HG03575 (cell line): ENCODE results near the gene XK.

ENCODE experiments used
- ATAC-seq: cut with Tn5 transposase; IDR thresholded peaks from one replicate; pipeline ENCODE4 v1.9.1; 2021; ENCODE audit not compliant: unreplicated experiment, insufficient number of reproducible peaks, low FRiP score; ENCODE audit errors: extremely low read depth

XK gene

DNA sequence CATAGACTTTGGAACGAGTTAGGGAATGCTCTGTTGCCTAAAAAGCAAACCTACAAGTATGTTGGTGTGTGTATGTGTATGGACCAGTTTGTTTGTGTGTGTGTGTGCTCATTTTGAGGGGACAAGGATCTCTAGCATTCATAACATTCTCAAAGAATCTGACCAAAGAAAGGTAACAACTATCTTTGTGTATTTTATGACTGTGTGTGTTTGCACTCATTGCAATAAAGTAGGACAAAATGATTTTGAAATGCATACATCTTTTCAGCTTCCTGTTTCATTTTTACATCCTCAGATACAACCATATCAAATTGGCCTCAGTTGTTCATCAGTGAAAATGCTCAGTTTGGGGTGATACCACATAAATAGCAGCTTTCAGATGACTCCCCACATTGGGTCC, 8.3 kb upstream of the XK start:
- no peak for ATAC-seq

DNA sequence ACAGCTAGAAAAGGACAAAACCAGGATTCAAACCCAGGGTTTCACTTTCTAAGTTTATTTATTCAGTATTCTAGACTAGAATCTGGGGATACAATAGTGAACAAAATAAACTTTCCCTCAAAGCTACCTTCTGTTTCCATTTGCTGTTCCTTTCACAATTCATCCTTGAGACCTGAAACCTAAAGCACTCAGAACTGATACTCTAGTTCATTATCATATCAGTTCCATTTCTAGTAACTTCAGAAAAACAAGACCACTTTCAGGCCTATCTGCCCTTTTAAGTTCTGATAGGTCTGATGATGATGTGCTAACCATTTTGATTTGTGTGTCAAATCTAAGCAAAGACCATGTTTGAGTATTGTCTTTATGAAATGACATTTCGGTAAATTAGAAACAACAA, 7.8 kb upstream of the XK start:
- ATAC-seq: no peak

DNA sequence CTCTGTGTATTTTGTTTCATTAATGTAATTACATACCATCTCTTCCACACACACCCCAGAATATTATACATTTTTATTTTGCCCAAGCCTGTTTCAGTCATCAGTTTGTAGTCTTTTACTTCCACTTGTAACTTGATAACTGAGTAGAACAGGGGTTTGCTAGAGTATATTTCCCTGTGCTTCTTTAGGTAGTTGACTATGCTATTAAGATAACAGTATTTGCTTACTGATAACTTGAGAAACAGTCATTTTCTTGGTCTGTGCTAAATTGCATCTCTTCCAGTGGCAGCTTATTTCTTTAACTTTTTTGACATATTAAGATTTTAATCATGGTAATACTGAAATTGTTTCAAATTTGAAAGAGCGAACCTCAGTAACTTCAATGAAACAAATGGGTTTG, 7.0 kb upstream of the XK start:
- ATAC-seq: no peak

DNA sequence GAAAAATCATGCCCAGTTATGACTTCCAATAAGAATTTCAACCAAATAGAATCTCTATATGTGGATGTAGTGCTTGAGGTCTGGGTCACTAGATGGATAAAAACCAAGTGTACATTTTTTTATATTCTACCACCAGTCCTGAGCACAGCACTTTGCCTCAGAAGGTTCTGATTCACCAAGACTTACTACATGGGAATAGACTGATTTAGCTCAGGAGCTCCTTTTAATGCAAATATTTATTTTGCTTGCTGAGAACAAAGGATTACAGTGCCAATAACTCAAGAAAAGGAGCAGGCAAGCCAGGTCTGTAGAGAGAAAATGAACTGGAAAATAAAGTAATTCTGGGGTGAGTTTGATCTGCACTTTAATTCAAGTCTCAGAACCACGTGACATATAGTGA, 6.4 kb upstream of the XK start:
- ATAC-seq: no peak

DNA sequence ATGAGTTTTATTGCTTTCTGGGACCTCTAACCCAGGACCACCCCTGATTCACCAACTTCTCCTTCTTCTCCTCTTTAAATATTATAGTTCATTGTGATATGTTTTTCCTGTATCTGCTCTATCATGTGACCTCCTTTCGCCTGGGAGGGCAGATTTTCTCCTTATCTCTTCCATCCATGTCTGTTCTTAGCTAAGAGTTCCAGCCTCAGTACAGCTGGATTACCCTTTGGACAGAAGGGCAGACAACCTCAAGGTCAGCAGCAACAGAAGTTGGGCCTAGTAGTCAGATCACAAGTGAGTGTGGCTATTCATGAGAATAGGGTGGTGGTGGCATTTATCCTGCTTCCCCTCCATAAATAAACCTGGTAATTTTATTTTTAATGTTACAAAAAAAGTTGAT, 5.7 kb upstream of the XK start:
- no peak for ATAC-seq

DNA sequence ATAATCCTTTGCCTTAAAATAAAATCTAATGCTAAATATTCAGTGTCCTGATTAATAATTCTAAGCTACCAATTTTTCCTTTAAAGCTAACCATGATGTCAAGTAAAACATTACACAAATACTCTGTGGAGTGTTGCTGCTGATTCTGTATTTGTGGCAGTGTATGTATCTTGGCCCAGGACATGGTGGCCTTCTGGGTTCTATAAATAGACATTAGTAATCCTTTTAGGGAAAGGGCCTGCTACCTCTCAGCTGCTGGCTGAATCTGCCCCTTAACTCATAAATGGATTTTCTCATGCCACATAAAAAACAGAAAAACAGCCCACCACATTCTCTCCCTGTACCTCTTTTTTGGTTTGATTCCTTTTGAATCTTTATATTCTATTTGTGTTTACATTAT, 1.2 kb upstream of the XK start:
- ATAC-seq: no peak

DNA sequence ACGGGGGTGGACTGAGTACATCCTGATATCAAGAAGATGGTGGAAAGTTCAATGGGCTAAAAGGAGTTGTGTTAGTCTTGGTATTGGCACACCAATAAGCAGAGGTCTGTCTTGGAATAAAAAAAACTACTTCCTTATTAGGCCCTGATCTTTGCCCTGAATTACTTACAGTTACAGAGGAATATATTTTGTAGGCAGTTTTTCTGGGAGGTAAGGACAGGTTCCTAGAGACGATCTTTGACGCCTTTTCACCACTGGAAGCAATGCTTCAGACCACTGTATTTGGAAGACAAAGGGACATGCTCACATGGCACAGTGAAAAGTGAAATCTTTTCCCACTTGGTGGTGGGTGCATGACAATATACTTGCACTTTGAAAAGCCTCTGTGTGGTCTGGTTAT, 618 bp upstream of the XK start:
- no peak for ATAC-seq

DNA sequence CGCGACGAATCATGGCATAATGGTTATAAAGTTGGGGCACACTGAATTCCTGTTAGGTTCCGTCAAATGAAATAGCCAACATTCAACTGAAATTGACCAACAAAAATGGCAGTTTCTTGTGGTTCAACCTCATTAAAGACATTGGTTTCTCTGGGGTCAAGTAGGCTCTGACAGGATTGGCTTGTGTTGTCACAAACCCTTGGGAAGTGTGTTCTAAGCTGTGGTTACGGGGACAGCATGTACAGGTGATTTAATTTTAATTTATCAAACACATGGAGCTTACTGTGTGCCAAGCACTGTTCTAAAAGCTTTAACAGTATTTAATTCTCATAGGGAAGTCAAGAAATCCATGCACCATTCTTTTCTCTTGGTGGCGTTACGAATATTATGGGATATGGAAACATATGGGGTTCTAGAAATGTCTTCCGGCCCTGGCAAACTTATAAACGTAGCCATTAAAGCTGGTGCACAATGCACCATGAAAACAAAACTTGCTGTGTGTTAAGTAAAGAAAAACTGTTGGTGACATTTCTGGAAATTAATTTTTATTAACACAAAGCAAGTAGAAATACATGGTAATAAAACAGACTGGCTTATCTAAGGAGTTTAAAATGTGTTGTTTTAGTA, 891 bp downstream of the XK start:
- no peak for ATAC-seq

DNA sequence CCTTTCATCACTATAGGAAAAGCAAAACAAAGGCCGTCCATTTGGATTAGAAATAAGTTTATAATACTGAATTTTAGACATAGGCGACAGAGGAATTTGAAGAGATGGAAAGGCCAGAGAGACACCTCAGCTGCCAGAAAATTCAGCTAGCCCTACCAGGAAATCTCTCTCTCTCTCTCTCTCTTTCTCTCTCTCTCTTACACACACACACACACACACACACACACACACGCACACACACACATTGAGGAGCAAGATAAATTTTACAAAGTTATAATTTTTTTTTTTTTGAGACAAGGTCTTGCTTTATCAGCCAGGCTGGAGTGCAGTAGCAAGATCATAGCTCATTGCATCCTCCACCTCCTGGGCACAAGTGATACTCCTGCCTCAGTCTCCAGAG, 1.4 kb downstream of the XK start:
- ATAC-seq: no peak

DNA sequence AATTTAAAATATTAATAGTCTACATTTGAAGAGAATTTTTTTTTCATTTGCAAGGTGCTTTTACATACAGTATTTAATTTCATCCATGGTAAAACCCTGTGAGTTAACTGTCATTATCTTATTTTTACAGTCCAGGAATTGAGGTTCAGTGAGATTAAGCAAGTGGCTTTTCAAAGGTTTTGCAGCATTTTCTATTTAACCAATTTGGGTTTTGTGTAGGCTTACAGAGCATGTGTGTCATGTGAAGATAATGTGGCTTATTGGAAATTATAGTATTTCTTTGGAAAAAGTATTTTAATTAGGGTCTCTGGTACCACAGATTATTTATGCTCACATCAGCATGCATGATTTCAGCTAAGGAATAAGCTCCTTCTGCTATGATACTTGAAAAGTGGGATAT, 4.5 kb downstream of the XK start:
- no peak for ATAC-seq

DNA sequence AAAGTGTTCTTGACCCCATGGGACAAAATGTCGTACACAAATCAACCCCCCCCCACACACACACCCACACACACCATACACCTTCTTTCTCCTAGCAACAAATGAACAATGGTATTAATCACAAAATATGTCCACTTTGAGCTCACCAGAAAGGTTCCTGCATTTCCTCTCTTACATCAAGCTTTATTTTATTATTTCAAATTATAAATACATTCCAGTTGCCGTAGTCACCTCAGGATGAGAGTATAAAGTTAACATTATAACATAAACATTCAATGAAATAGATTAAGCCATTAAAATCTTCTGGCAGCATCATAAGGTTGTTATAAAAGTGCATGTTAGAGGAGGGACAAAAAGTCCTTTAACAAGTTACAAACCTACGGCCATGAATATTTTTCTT, 7.3 kb downstream of the XK start:
- no peak for ATAC-seq

DNA sequence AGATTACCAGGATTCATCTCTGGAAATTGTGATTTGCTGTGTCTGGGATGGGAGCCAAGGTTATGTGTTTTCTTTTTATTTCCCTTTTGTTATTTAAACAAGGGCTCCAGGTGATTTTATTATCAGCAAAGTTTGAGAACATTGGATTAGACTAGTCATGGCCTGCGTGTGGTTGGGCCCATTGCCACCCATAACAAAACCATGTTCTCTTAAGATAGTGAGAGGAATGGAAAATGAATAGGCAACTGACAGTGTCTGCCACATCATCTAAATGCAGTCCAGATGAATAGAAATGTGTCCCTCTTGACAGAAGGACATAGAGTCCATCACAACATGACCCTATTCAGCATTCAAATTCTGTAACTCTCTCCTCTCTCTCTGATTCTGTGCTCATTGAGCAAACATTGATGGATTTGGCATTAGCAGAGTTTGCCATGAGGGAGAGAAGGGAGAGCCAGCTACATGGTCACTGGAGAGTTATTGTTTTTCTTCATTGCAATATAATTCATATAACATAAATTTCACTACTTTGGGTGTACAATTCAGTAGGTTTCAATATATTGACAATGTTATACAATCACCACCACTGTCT, 11.7 kb downstream of the XK start:
- no peak for ATAC-seq

DNA sequence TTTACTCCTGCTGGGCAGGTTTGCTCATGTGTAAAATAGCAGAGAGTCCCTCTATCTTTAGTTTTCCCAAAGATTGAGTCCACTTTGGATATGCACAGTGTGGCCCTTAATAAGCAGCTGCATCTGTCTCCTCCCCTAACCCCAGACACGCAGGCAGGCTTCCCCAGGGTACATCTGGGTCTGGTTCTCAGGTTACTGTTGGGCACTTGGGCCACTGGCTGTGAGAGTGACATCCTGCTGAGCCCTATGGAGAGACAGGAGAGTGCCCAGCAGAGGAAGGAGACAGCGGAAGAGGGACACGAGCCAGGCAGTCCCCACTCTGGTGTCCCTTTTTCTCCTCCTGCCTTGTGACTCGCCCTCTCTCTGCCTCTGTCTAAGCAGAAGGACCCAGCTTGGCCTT, 16.0 kb downstream of the XK start:
- no peak for ATAC-seq

DNA sequence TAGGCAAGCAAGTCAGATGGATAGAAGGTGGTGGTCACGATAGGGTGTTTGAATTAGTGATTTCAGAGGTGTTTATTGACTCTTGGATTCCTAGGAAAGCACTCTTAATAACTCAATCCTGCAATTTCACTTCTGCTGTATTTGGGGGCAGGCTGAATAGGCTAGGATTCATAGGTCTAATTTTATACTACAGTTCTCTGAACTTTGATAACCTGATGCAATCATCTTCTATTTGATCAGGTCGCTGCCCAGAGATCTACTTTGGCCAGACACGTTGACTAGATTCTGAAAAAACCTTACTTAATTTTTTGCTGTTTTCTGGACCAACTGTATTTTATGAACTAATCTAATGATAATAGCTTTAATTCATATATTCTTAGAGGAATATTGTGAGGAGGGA, 26.4 kb downstream of the XK start:
- no peak for ATAC-seq

DNA sequence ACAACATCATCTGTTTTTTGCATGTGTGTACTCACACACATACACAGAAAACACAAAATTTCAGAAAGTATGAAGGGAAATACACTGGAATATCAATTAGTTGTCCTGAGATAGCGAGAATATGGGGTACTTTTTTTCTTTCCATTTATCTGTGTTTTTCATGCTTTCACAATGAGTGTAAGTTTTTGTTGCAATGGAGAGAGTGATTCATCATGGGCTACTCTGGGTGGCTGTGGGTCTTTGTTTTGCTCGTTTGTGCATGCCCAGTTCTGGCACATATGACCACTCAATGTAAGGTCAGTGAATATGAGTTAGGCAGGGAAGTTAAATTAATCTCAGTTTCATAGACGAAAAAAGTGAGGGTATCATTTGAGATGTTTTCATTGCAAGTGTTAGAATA, 26.9 kb downstream of the XK start:
- ATAC-seq: no peak

DNA sequence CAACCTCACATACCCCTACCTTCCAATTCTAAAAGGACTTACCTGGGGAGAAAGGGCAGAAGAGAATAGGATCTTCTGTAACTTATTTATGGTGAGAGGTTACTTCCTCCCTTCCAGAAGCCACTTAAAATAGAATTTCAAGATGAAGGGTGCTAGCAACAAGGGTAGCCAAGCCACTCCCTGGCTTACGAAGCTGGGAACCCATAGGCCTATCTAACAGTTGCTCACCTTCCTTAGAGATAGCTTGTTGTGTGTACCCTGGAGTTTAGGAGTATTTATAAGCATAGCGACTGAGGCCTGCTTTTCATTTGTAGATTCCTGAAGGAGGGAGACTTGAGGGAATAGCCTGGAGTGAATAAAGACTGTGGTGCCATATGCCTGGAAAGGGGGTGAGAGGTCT, 28.9 kb downstream of the XK start:
- ATAC-seq: no peak

DNA sequence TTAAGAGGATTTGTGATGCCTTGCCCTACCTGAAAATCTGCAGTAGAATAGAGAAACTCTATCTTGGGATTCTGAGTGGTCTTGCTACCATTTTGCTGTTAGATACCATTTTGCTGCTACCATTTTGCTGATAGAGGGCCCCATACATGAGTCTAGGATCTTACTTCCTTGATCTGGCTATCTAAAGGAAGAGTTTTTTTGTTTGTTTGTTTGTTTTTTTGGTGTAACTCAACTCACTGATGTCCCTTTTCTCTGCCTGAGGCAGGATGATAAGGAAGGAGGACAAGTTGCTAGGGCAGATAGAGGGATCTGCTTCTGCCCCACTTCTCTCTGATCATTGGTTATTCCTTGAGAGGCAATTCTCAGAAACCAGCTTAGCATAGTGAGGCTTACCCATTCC, 31.0 kb downstream of the XK start:
- no peak for ATAC-seq

DNA sequence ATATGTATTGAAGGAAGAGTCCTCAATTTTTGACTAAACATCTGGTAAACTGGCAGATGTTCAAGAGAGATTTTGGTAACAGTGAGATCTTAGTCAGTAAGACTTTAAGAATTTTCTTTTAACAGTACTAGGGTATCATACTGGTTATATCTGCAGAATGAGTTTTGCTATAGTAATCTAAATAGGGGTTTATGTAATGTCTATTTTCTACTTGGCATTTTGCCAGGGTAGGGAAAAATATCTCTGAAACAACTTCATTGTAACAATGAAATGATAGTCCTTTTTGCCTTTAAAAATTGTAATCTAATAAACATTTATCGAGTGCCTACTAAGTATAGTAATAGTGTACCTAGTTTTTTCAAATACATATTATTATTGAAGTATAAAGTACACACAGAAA, 32.1 kb downstream of the XK start:
- ATAC-seq: no peak

DNA sequence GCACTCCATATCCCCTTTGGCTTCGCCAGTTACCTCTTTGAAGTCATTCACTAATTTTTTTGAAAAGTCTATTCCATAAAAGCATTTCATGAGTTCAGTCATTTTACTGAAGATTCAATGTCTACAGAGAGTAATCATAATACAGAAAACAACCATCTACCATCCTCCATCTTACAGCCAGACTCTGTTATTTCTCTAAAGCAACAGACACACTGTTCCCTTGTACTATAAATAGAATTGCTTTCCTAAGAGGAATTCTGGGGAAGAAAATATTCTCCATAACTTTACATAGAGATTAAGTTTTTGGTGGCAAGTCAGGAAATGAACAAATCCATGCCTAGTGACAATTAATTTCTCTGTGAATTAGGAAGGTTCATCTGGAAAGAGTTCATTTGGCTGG, 37.0 kb downstream of the XK start:
- ATAC-seq: no peak

DNA sequence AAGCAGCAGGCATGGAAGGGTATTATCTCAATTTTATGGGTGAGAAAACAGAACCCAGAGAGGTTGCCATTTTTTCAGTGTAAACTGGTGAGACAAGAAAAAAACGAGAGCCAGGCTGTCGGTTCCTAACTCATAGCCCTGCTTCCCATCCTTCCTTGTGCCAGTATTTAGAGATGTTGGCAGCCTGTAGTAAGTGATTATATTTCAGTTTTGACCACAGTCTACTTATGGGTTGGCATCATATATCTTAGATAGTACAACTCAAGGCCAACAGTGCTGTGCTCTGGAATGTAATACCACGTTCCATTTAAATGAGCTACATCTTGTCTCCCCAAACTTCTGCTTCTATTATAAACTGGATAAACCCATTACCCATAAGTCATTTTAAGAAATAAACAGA, 40.8 kb downstream of the XK start:
- ATAC-seq: no peak

DNA sequence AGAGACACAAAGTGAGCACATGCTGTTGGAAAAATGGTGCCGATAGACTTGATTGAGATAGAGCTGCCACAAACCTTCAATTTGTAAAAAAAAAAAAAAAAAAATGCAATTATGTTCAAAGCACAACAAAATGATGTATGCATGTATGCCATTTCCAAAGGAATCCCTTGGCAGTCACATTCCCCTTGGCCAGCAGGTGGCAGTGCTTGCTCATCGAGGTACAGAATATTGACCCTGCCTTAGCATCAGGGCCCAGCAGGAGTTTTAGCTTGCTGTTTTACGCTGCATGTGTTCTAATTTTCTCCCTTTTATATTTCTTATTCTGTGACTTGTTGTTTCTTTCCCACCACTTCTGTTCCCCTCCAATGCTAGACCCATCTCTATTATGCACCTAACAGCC, 59.8 kb downstream of the XK start:
- no peak for ATAC-seq
